ENCODE results near the gene KMT2C.

- TF ChIP-seq CTCF (IDR thresholded peaks at IDR 0.05; ENCODE audit: low read length) = no peak
- no peak for TF ChIP-seq EZH2 (IDR thresholded peaks at IDR 0.05; ENCODE audit: borderline replicate concordance, low read length)
Measured at GRCh38 chr7:152180587-152180986, 255.2 kb downstream of the KMT2C start.
